Breast epithelium (tissue), 4 donors: ENCODE measurements around the gene TATDN2. TPM values are rescaled to one million over a fixed set of nuclear protein-coding genes. Genes with fewer than 3 reads are reported as not detected.

ENCODE experiments used
- DNase-seq, 2 donors: peaks; one replicate each; pipeline ENCODE4 v3.0.0-alpha.2; 2019; ENCODE audit warnings: low spot score in 2 of 2
- H3K27ac ChIP-seq, 2 donors: fragments of 200-600 bp; sonication (generic) in 1 of 2; one replicate each; pipeline ENCODE4 v1.5.1; 2016 to 2019; ENCODE audit warnings: mild to moderate bottlenecking in 1 of 2
- H3K27me3 ChIP-seq, 2 donors: fragments of 200-600 bp; sonication (generic) in 1 of 2; one replicate each; pipeline versions ENCODE4 v1.5.1 to v1.6.0; 2017 to 2019; ENCODE audit warnings: control low read depth in 1 of 2, mild to moderate bottlenecking in 1 of 2
- H3K36me3 ChIP-seq: fragments of 200-600 bp; one replicate; pipeline ENCODE4 v1.5.1; 2019
- H3K4me1 ChIP-seq, 2 donors: fragments of 200-600 bp; sonication (generic); one replicate each; pipeline ENCODE4 v1.5.1; 2016 to 2019; ENCODE audit warnings: control low read depth in 1 of 2
- H3K4me3 ChIP-seq, 3 donors: fragments of 200-600 bp; sonication (generic); 1 replicate in 2 of 3; 2 replicates in 1 of 3; pipeline ENCODE4 v1.5.1; 2016 to 2019; ENCODE audit warnings: mild to moderate bottlenecking in 3 of 3, moderate library complexity in 2 of 3
- H3K9me3 ChIP-seq, 2 donors: fragments of 200-600 bp; sonication (generic) in 1 of 2; one replicate each; pipeline ENCODE4 v1.5.1; 2016 to 2019; ENCODE audit warnings: control low read depth in 1 of 2
- POLR2A ChIP-seq: fragments of 450-650 bp; IDR thresholded peaks from one replicate; pipeline ENCODE4 v1.6.1; 2016; ENCODE audit warnings: antibody characterized with exemption, mild to moderate bottlenecking, moderate library complexity
- POLR2AphosphoS5 ChIP-seq, 3 donors: sonication (generic); formaldehyde crosslinking; IDR thresholded peaks; one replicate each; pipeline ENCODE4 v1.6.1; 2017; ENCODE audit warnings: antibody characterized with exemption in 3 of 3
- intact Hi-C: fragments of 100-400 bp; cut with DNase I; formaldehyde crosslinking; loops from one replicate; pipeline ENCODE4 v1.15.1; 2023; ENCODE audit warnings: low total_unique reads
- total RNA-seq, 3 donors: library from RNA; depleted of rRNA; stranded (reverse); fragments of >200 nt; gene quantifications; one replicate each; pipeline ENCODE4 v1.1.0, GENCODE V29; 2016
- TF ChIP-seq, protein P1 (sequence below), 3 donors: fragments of 450-650 bp; IDR thresholded peaks; one replicate each; pipeline ENCODE4 v1.5.1; 2016 to 2017; ENCODE audit warnings: antibody characterized with exemption in 3 of 3, mild to moderate bottlenecking in 3 of 3, moderate library complexity in 3 of 3

Gene TATDN2
- total RNA-seq, result 10 to 100 TPM; 14.6 to 19.3 (median 18.7) TPM

- Histone ChIP-seq H3K36me3 (no peaks in the 10 kb centered on the region), H3K9me3 (no peaks in the 10 kb centered on the region), H3K4me1 (peaks cover 0 to 6% of the 10 kb centered on the region in 2 donors), H3K4me3 (peak within 1 kb of the TSS; percentile 68 to 97 (median 85)), H3K27me3 (no peaks in the 10 kb centered on the region), H3K27ac (peak within 1 kb of the TSS; percentile 82 to 92)
- intact Hi-C loops, result no loop called here
- peak; percentile 90 to 92 for DNase-seq
- TF ChIP-seq, protein P1, sequence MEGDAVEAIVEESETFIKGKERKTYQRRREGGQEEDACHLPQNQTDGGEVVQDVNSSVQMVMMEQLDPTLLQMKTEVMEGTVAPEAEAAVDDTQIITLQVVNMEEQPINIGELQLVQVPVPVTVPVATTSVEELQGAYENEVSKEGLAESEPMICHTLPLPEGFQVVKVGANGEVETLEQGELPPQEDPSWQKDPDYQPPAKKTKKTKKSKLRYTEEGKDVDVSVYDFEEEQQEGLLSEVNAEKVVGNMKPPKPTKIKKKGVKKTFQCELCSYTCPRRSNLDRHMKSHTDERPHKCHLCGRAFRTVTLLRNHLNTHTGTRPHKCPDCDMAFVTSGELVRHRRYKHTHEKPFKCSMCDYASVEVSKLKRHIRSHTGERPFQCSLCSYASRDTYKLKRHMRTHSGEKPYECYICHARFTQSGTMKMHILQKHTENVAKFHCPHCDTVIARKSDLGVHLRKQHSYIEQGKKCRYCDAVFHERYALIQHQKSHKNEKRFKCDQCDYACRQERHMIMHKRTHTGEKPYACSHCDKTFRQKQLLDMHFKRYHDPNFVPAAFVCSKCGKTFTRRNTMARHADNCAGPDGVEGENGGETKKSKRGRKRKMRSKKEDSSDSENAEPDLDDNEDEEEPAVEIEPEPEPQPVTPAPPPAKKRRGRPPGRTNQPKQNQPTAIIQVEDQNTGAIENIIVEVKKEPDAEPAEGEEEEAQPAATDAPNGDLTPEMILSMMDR (IDR thresholded peaks at IDR 0.05), result no peak
- TF ChIP-seq POLR2AphosphoS5 (IDR thresholded peaks at IDR 0.05) (peak; percentile 19 to 66 (median 61)), POLR2A (peak; percentile 29)
These were observed at the start of gene TATDN2 for GRCh38 chr3:10248184-10248983. TSS of gene TATDN2 (plus strand) at chr3:10248459. CDS start at chr3:10249201, 742 bp downstream.

DNA sequence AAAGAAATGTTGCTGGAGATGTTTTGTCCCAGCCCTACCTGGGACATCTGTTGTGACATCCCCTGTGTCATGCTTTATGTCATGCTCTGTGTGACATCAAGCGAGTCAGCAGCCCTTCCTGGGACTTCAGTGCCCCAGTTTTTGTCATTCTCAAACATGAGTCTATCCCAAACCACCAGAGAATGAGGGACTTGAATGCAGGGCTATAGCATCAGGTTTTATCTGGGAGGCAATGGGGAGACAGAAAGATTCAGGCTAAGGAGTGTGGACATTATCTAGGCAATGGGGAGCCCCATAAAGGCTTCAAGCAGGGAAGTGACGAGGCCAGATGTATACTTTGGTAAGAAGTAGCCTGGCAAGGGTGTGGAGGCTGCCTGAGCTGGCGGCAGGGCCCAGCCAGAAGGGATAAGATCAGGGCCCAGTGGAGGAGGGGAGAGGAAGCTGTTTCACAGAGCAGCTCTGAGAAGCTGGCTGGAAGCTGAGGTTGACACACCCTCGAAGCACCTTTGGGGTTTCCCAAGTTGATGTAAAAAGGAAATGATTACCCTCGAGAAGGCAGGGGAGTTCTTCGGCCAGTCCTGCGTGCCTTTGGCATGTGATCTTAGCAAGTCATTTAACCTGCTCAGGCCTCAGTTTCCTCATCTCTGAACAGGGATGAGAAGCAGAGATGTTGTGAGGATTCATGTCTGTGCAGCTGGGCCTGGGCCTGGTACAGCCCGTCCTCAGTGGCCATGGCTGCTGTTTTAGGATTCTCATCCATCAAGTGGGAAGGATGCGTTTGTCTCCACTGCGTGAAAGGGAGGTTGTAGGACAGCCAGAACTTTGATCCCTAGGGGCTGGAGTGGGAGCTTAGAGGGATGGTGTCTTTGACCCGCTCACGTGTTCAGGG, 49.3 kb upstream of the TATDN2 start:
- DNase-seq, result peak; percentile 48 to 65
- no peak for TF ChIP-seq POLR2AphosphoS5 (IDR thresholded peaks at IDR 0.05)
- TF ChIP-seq, protein P1 (IDR thresholded peaks at IDR 0.05), result no peak
- no peak for TF ChIP-seq POLR2A
- Histone ChIP-seq H3K27ac (peak overlapping the region; percentile 35 to 70), H3K4me3 (no peak overlapping the region), H3K36me3 (no peaks in the 10 kb centered on the region), H3K4me1 (peaks cover 0 to 12% of the 10 kb centered on the region in 2 donors), H3K9me3 (no peaks in the 10 kb centered on the region), H3K27me3 (no peaks in the 10 kb centered on the region)
- intact Hi-C loops, result no loop called here

DNA sequence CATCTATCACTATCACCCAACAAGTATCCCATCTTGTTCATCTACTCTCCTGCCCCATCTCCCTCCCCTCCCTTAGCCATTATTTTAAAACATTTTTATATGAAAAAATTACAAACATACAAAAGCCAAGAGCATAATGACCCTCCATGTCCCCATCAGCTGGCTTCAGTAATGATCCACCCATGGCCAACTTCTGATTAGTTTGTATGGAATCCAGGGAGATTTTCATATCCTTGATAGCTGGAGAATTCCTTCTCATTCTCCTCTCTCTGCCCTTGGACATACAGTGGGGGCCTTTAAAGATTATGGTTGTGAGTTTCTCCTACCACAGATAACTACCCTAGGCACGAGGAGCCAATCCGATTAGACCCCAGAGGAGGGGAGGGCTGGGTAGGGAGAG, 43.3 kb upstream of the TATDN2 start:
- no peak for TF ChIP-seq POLR2A
- no peak for TF ChIP-seq POLR2AphosphoS5 (IDR thresholded peaks at IDR 0.05)
- TF ChIP-seq, protein P1 (IDR thresholded peaks at IDR 0.05), result no peak
- intact Hi-C loops, result no loop called here
- Histone ChIP-seq H3K4me3 (no peak overlapping the region), H3K27me3 (no peaks in the 10 kb centered on the region), H3K9me3 (no peaks in the 10 kb centered on the region), H3K27ac (peak overlapping the region; percentile 73 to 80), H3K36me3 (no peaks in the 10 kb centered on the region), H3K4me1 (peaks cover 0 to 9% of the 10 kb centered on the region in 2 donors)
- no peak for DNase-seq

GRCh38 chr3:10205451-10206165, 42.7 kb upstream of the TATDN2 start:
- Histone ChIP-seq H3K27me3 (no peaks in the 10 kb centered on the region), H3K36me3 (no peaks in the 10 kb centered on the region), H3K4me3 (no peak overlapping the region), H3K27ac (peak overlapping the region; percentile 73 to 80), H3K9me3 (no peaks in the 10 kb centered on the region), H3K4me1 (peaks cover 0 to 9% of the 10 kb centered on the region in 2 donors)
- TF ChIP-seq, protein P1 (IDR thresholded peaks at IDR 0.05), result no peak
- TF ChIP-seq POLR2A, result no peak
- TF ChIP-seq POLR2AphosphoS5 (IDR thresholded peaks at IDR 0.05), result no peak
- intact Hi-C loops, result no loop called here
- peak in 1 of 2 donors; percentile 42 for DNase-seq
